ENCODE results near the gene PLAGL1.
"Not testable (repeated sequence)": the region's sequence is repeated elsewhere in the genome, so short reads cannot be mapped to it uniquely, and the experiment has no call there.

Gene PLAGL1

GRCh38 chr6:143936347-143936746 is 71.7 kb downstream of the PLAGL1 start:
- no peak for DNase-seq

- no peak for DNase-seq
Measured at GRCh38 chr6:143934867-143935266, 73.2 kb downstream of the PLAGL1 start.

- DNase-seq: no peak
Measured at GRCh38 chr6:143934331-143934730, 73.7 kb downstream of the PLAGL1 start.

- no peak for DNase-seq
Measured at GRCh38 chr6:143929975-143930374, 78.1 kb downstream of the PLAGL1 start.

GRCh38 chr6:143928853-143929252 is 79.2 kb downstream of the PLAGL1 start:
- no peak for DNase-seq

- DNase-seq: not testable (repeated sequence)
Measured at GRCh38 chr6:143917026-143917425, 91.0 kb downstream of the PLAGL1 start.

- DNase-seq: no peak
Measured at GRCh38 chr6:143912671-143913070, 95.4 kb downstream of the PLAGL1 start.

- DNase-seq: no peak
Measured at GRCh38 chr6:143911028-143911427, 97.0 kb downstream of the PLAGL1 start.

GRCh38 chr6:143902827-143903226 is 105.2 kb downstream of the PLAGL1 start:
- no peak for DNase-seq

- DNase-seq: no peak
Measured at GRCh38 chr6:143901885-143902750, 105.9 kb downstream of the PLAGL1 start.

GRCh38 chr6:143900358-143900757 is 107.7 kb downstream of the PLAGL1 start:
- DNase-seq: no peak

- DNase-seq: no peak
Measured at GRCh38 chr6:143896126-143896860, 111.8 kb downstream of the PLAGL1 start.

GRCh38 chr6:143894655-143895054 is 113.4 kb downstream of the PLAGL1 start:
- DNase-seq: no peak
